ENCODE data around the gene MTHFR. TPM values are rescaled to one million over a fixed set of nuclear protein-coding genes. Genes with fewer than 3 reads are reported as not detected.

MTHFR gene
- total RNA-seq, 1 experiment from 2014 or later, result 22.6 TPM

- Mint-ChIP-seq H3K9me3 (no peaks in the 10 kb centered on the region), H3K4me3 (no peak overlapping the region), H3K36me3 (peaks cover 46% of the 10 kb centered on the region), H3K4me1 (no peaks in the 10 kb centered on the region), H3K27me3 (ENCODE audit: low read depth) (no peaks in the 10 kb centered on the region), H3K27ac (no peak overlapping the region)
- ChIA-PET POLR2A (no interaction called here), CTCF (interaction anchor here (2.7 kb wide), 1 partner anchor 10 kb away, joined by 21 read pairs; no protein-coding TSS in a partner anchor)
- no peak for DNase-seq (ENCODE audit: low spot score)
- ATAC-seq, result no peak
- TF ChIP-seq GTF2I (CRISPR knock-in tag; conservative IDR thresholded peaks at IDR 0.05) (no peak), FOXK1 (CRISPR knock-in tag; IDR thresholded peaks at IDR 0.05) (no peak), AFF4 (CRISPR knock-in tag; IDR thresholded peaks at IDR 0.05; ENCODE audit: borderline replicate concordance) (no peak), USF2 (CRISPR knock-in tag; IDR thresholded peaks at IDR 0.05) (no peak), TEAD1 (CRISPR knock-in tag; IDR thresholded peaks at IDR 0.05) (no peak), ZNF138 (CRISPR knock-in tag; conservative IDR thresholded peaks at IDR 0.05) (no peak), ZNF121 (CRISPR knock-in tag; IDR thresholded peaks at IDR 0.05) (no peak), TCF7 (CRISPR knock-in tag; IDR thresholded peaks at IDR 0.05; ENCODE audit: low read depth) (no peak), PRDM15 (CRISPR knock-in tag; IDR thresholded peaks at IDR 0.05) (no peak), MXD4 (CRISPR knock-in tag; IDR thresholded peaks at IDR 0.05; ENCODE audit: borderline replicate concordance) (no peak), ZBTB43 (CRISPR knock-in tag; IDR thresholded peaks at IDR 0.05) (no peak), CREB1 (CRISPR knock-in tag; IDR thresholded peaks at IDR 0.05) (no peak), ZNF396 (CRISPR knock-in tag; IDR thresholded peaks at IDR 0.05; ENCODE audit: borderline replicate concordance) (no peak), ATF2 (CRISPR knock-in tag; IDR thresholded peaks at IDR 0.05; ENCODE audit: borderline replicate concordance, low read depth) (no peak), EMX1 (CRISPR knock-in tag; IDR thresholded peaks at IDR 0.05) (no peak), GRHL2 (CRISPR knock-in tag; IDR thresholded peaks at IDR 0.05; ENCODE audit: insufficient replicate concordance, severe bottlenecking) (no peak), TP53 (CRISPR knock-in tag; IDR thresholded peaks at IDR 0.05) (no peak), ATF3 (CRISPR knock-in tag; conservative IDR thresholded peaks at IDR 0.05) (no peak), E2F4 (CRISPR knock-in tag; IDR thresholded peaks at IDR 0.05; ENCODE audit: borderline replicate concordance, low read depth) (no peak), JAZF1 (CRISPR knock-in tag; IDR thresholded peaks at IDR 0.05) (no peak)
These were observed 10.4 kb downstream of the MTHFR start for GRCh38 chr1:11795238-11795890.

Measured in WTC11 (cell line).